ENCODE results near the gene GTPBP1.

GRCh38 chr22:38716271-38716670 lies 10.5 kb downstream of the GTPBP1 start:
- TF ChIP-seq TAF1 (IDR thresholded peaks at IDR 0.05; ENCODE audit: borderline replicate concordance, low read depth, low read length) (no peak), POLR2AphosphoS5 (IDR thresholded peaks at IDR 0.05; ENCODE audit: low read depth, low read length) (no peak), POLR2A (IDR thresholded peaks at IDR 0.05; ENCODE audit: low read depth, low read length) (no peak)

Measured in GM12892 (cell line).